ENCODE results near the gene BZW2.

BZW2 gene

GRCh38 chr7:16626388-16626787 lies 19.6 kb upstream of the BZW2 start:
- DNase-seq (ENCODE audit: low spot score): no peak
- TF ChIP-seq CTCF (IDR thresholded peaks at IDR 0.05; ENCODE audit: extremely low read depth, insufficient read depth, missing control alignments): no peak
- in situ Hi-C loops (cut with MboI; ENCODE audit: low pct_unique_long_range_greater_than_20kb, low sequenced_read_pairs, unreplicated experiment): no loop called here

GRCh38 chr7:16627236-16627635 lies 18.7 kb upstream of the BZW2 start:
- no peak for TF ChIP-seq CTCF (IDR thresholded peaks at IDR 0.05; ENCODE audit: extremely low read depth, insufficient read depth, missing control alignments)
- DNase-seq (ENCODE audit: low spot score): no peak
- in situ Hi-C loops (cut with MboI; ENCODE audit: low pct_unique_long_range_greater_than_20kb, low sequenced_read_pairs, unreplicated experiment): no loop called here

- in situ Hi-C loops (cut with MboI; ENCODE audit: low pct_unique_long_range_greater_than_20kb, low sequenced_read_pairs, unreplicated experiment): no loop called here
- no peak for DNase-seq (ENCODE audit: low spot score)
- TF ChIP-seq CTCF (IDR thresholded peaks at IDR 0.05; ENCODE audit: extremely low read depth, insufficient read depth, missing control alignments): no peak
Measured at GRCh38 chr7:16630654-16631053, 15.3 kb upstream of the BZW2 start.

GRCh38 chr7:16634271-16634738 lies 11.7 kb upstream of the BZW2 start:
- no peak for DNase-seq (ENCODE audit: low spot score)
- in situ Hi-C loops (cut with MboI; ENCODE audit: low pct_unique_long_range_greater_than_20kb, low sequenced_read_pairs, unreplicated experiment): no loop called here
- TF ChIP-seq CTCF (IDR thresholded peaks at IDR 0.05; ENCODE audit: extremely low read depth, insufficient read depth, missing control alignments): no peak

- DNase-seq (ENCODE audit: low spot score): no peak
- in situ Hi-C loops (cut with MboI; ENCODE audit: low pct_unique_long_range_greater_than_20kb, low sequenced_read_pairs, unreplicated experiment): no loop called here
- TF ChIP-seq CTCF (IDR thresholded peaks at IDR 0.05; ENCODE audit: extremely low read depth, insufficient read depth, missing control alignments): no peak
Measured at GRCh38 chr7:16636555-16637101, 9.4 kb upstream of the BZW2 start.

GRCh38 chr7:16637379-16637778 lies 8.6 kb upstream of the BZW2 start:
- in situ Hi-C loops (cut with MboI; ENCODE audit: low pct_unique_long_range_greater_than_20kb, low sequenced_read_pairs, unreplicated experiment): no loop called here
- no peak for TF ChIP-seq CTCF (IDR thresholded peaks at IDR 0.05; ENCODE audit: extremely low read depth, insufficient read depth, missing control alignments)

More at GRCh38 chr7:16637379-16637778, 8.6 kb upstream of the BZW2 start:
- no peak for DNase-seq (ENCODE audit: low spot score)

All from GM13977 (cell line).